DOHH2 (cell line): ENCODE measurements around the gene SOWAHC.

Experiments
- H3F3A ChIP-seq: fragments of 200-600 bp; sonication (generic), shearing (Covaris generic); 2 replicates; pipeline ENCODE4 v1.6.0; 2016; ENCODE audit warnings: antibody characterized with exemption, mild to moderate bottlenecking; ENCODE audit not compliant: control insufficient read depth, insufficient read depth
- H3K27ac ChIP-seq: fragments of 200-600 bp; sonication (generic); 2 replicates; pipeline ENCODE4 v1.5.1; 2014; ENCODE audit warnings: low read depth, mild to moderate bottlenecking, low read length, moderate library complexity
- H3K27me3 ChIP-seq: fragments of 200-600 bp; sonication (generic); 2 replicates; pipeline ENCODE4 v1.6.1; 2014; ENCODE audit warnings: mild to moderate bottlenecking, low read length, mixed read lengths; ENCODE audit not compliant: control insufficient read depth
- H3K36me3 ChIP-seq: fragments of 200-600 bp; sonication (generic); 2 replicates; pipeline ENCODE4 v1.6.1; 2014; ENCODE audit warnings: mild to moderate bottlenecking, low read length, moderate library complexity, mixed read lengths; ENCODE audit not compliant: control insufficient read depth
- H3K4me1 ChIP-seq: fragments of 200-600 bp; sonication (generic); 2 replicates; pipeline ENCODE4 v1.6.1; 2014; ENCODE audit warnings: mild to moderate bottlenecking, low read length, mixed read lengths; ENCODE audit not compliant: control insufficient read depth
- H3K4me2 ChIP-seq: fragments of 200-600 bp; sonication (generic); 2 replicates; pipeline ENCODE4 v1.6.0; 2014; ENCODE audit warnings: mild to moderate bottlenecking, low read length, moderate library complexity
- H3K4me3 ChIP-seq: fragments of 200-600 bp; sonication (generic); 2 replicates; pipeline ENCODE4 v1.5.1; 2014; ENCODE audit warnings: mild to moderate bottlenecking, low read length, mixed read lengths
- H3K79me2 ChIP-seq: fragments of 200-600 bp; sonication (generic); 2 replicates; pipeline ENCODE4 v1.6.1; 2014; ENCODE audit warnings: mild to moderate bottlenecking, low read length, mixed read lengths; ENCODE audit not compliant: control insufficient read depth
- H3K9me2 ChIP-seq: fragments of 200-600 bp; sonication (generic); replicated peaks from 2 replicates; pipeline ENCODE4 v1.6.1; 2014; ENCODE audit warnings: mild to moderate bottlenecking, low read length, mixed read lengths; ENCODE audit not compliant: control insufficient read depth
- H3K9me3 ChIP-seq: fragments of 200-600 bp; sonication (generic); 2 replicates; pipeline ENCODE4 v1.6.1; 2014; ENCODE audit warnings: antibody characterized with exemption, low read length, mixed read lengths; ENCODE audit not compliant: control insufficient read depth, insufficient read depth
- H4K20me1 ChIP-seq: fragments of 200-600 bp; sonication (generic); 2 replicates; pipeline ENCODE4 v1.6.0; 2014; ENCODE audit warnings: low read depth, mild to moderate bottlenecking, antibody characterized with exemption, low read length, moderate library complexity; ENCODE audit not compliant: control insufficient read depth, insufficient read depth
- EZH2phosphoT487 ChIP-seq: fragments of 200-600 bp; sonication (generic); IDR thresholded peaks from 2 replicates; pipeline ENCODE4 v1.6.1; 2017; ENCODE audit warnings: borderline replicate concordance, mild to moderate bottlenecking, antibody characterized with exemption, low read length, moderate library complexity, mixed read lengths
- TF ChIP-seq, protein P1 (sequence below): fragments of 200-600 bp; sonication (generic); IDR thresholded peaks from one replicate; pipeline ENCODE4 v1.5.1; 2014; ENCODE audit warnings: antibody characterized with exemption, mild to moderate bottlenecking, low read depth, low read length; ENCODE audit not compliant: poor library complexity, severe bottlenecking

SOWAHC gene

GRCh38 chr2:109616184-109616583, 2.0 kb downstream of the SOWAHC start:
- Histone ChIP-seq H3K36me3 (no peaks in the 10 kb centered on the region), H3K4me3 (no peak overlapping the region), H3K4me2 (no peak overlapping the region), H3F3A (no peaks in the 10 kb centered on the region), H4K20me1 (no peaks in the 10 kb centered on the region), H3K27me3 (no peaks in the 10 kb centered on the region), H3K4me1 (no peaks in the 10 kb centered on the region), H3K9me3 (peaks cover 3% of the 10 kb centered on the region; the same call in 1 of the 2 replicates), H3K79me2 (no peaks in the 10 kb centered on the region), H3K9me2 (no peaks in the 10 kb centered on the region), H3K27ac (no peak overlapping the region)
- TF ChIP-seq, protein P1, sequence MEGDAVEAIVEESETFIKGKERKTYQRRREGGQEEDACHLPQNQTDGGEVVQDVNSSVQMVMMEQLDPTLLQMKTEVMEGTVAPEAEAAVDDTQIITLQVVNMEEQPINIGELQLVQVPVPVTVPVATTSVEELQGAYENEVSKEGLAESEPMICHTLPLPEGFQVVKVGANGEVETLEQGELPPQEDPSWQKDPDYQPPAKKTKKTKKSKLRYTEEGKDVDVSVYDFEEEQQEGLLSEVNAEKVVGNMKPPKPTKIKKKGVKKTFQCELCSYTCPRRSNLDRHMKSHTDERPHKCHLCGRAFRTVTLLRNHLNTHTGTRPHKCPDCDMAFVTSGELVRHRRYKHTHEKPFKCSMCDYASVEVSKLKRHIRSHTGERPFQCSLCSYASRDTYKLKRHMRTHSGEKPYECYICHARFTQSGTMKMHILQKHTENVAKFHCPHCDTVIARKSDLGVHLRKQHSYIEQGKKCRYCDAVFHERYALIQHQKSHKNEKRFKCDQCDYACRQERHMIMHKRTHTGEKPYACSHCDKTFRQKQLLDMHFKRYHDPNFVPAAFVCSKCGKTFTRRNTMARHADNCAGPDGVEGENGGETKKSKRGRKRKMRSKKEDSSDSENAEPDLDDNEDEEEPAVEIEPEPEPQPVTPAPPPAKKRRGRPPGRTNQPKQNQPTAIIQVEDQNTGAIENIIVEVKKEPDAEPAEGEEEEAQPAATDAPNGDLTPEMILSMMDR, result no peak
- no peak for TF ChIP-seq EZH2phosphoT487

GRCh38 chr2:109619032-109619615, 5.0 kb downstream of the SOWAHC start:
- H3K4me3 ChIP-seq, result no peak overlapping the region
- no peaks in the 10 kb centered on the region for H3K27me3 ChIP-seq
- no peaks in the 10 kb centered on the region for H3F3A ChIP-seq
- no peaks in the 10 kb centered on the region for H3K79me2 ChIP-seq
- no peak overlapping the region for H3K4me2 ChIP-seq
- no peaks in the 10 kb centered on the region for H3K36me3 ChIP-seq
- H4K20me1 ChIP-seq, result no peaks in the 10 kb centered on the region
- no peaks in the 10 kb centered on the region for H3K9me3 ChIP-seq
- no peaks in the 10 kb centered on the region for H3K4me1 ChIP-seq
- no peaks in the 10 kb centered on the region for H3K9me2 ChIP-seq
- no peak overlapping the region for H3K27ac ChIP-seq
- no peak for TF ChIP-seq EZH2phosphoT487

DNA sequence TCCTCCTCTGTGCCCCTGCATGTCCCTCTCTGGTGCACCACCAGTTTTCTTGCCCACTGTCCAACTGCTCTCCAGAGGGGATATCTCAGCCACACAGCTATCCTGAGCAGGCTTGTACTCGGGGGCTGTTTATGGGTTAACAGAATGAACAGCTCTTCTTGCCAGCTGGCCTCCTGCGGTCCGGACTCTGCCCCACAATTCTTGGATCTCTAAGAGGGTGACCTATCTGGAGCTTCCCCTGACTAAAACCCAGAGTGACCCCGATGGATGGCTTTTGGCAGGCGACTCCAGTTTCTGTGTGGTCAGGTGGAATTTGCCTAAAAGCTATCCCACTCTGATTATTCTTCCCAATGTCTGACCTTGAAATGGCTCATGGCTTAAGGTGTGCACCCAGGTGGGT, 9.1 kb downstream of the SOWAHC start:
- Histone ChIP-seq H3K4me3 (no peak overlapping the region), H3K9me3 (no peaks in the 10 kb centered on the region), H3K4me1 (no peaks in the 10 kb centered on the region), H3K27ac (no peak overlapping the region), H3K4me2 (no peak overlapping the region), H3K79me2 (no peaks in the 10 kb centered on the region), H3K36me3 (no peaks in the 10 kb centered on the region), H4K20me1 (no peaks in the 10 kb centered on the region), H3K9me2 (no peaks in the 10 kb centered on the region), H3K27me3 (no peaks in the 10 kb centered on the region), H3F3A (no peaks in the 10 kb centered on the region)
- TF ChIP-seq, protein P1, result no peak
- no peak for TF ChIP-seq EZH2phosphoT487

- no peaks in the 10 kb centered on the region for H3F3A ChIP-seq
- H3K27ac ChIP-seq, result no peak overlapping the region
- no peaks in the 10 kb centered on the region for H3K27me3 ChIP-seq
- no peak overlapping the region for H3K4me2 ChIP-seq
- no peaks in the 10 kb centered on the region for H3K36me3 ChIP-seq
- no peaks in the 10 kb centered on the region for H4K20me1 ChIP-seq
- no peak for TF ChIP-seq EZH2phosphoT487
- TF ChIP-seq, protein P1, result no peak
- no peaks in the 10 kb centered on the region for H3K4me1 ChIP-seq
- H3K9me3 ChIP-seq, result no peaks in the 10 kb centered on the region
- H3K9me2 ChIP-seq, result no peaks in the 10 kb centered on the region
- H3K4me3 ChIP-seq, result no peak overlapping the region
- H3K79me2 ChIP-seq, result no peaks in the 10 kb centered on the region
Observed at GRCh38 chr2:109623923-109624322, 9.8 kb downstream of the SOWAHC start.
